RWPE2 (cell line): Measurements from ENCODE around the gene DIAPH2.

Source experiments
- ATAC-seq: fragments of 200-7000 bp; cut with Tn5 transposase; 3 replicates; pipeline ENCODE4 v1.9.1; 2021; ENCODE audit warnings: low read depth
- DNase-seq: peaks from one replicate; pipeline ENCODE4 v3.0.0-alpha.2; 2020; ENCODE audit warnings: low spot score
- H3K27ac ChIP-seq: fragments of 450-650 bp; 2 replicates; pipeline ENCODE4 v1.5.1; 2017; ENCODE audit warnings: mild to moderate bottlenecking; ENCODE audit not compliant: poor library complexity, severe bottlenecking
- H3K27me3 ChIP-seq: fragments of 250-450 bp; sonication (Bioruptor Pico); 2 replicates; pipeline ENCODE4 v1.5.1; 2021; ENCODE audit warnings: mild to moderate bottlenecking, moderate library complexity; ENCODE audit not compliant: insufficient read depth, poor library complexity, severe bottlenecking
- H3K36me3 ChIP-seq: fragments of 250-450 bp; sonication (Bioruptor Pico); 2 replicates; pipeline ENCODE4 v1.5.1; 2020; ENCODE audit warnings: low read depth, mild to moderate bottlenecking, moderate library complexity
- H3K4me1 ChIP-seq: fragments of 250-450 bp; sonication (Bioruptor Pico); 2 replicates; pipeline ENCODE4 v1.5.1; 2021; ENCODE audit warnings: mild to moderate bottlenecking, moderate library complexity; ENCODE audit not compliant: insufficient read depth, poor library complexity, severe bottlenecking
- H3K4me3 ChIP-seq: fragments of 250-450 bp; sonication (Bioruptor Pico); 2 replicates; pipeline ENCODE4 v1.5.1; 2021; ENCODE audit warnings: mild to moderate bottlenecking, moderate library complexity; ENCODE audit not compliant: severe bottlenecking
- H3K9me3 ChIP-seq: fragments of 250-450 bp; sonication (Bioruptor Pico); 2 replicates; pipeline ENCODE4 v1.5.1; 2021; ENCODE audit warnings: mild to moderate bottlenecking, moderate library complexity; ENCODE audit not compliant: severe bottlenecking
- TF ChIP-seq, protein P1 (sequence below): fragments of 450-650 bp; IDR thresholded peaks from one replicate; pipeline ENCODE4 v1.5.1; 2017; ENCODE audit warnings: mild to moderate bottlenecking, moderate library complexity; ENCODE audit not compliant: poor library complexity, severe bottlenecking

The DIAPH2 gene

DNA sequence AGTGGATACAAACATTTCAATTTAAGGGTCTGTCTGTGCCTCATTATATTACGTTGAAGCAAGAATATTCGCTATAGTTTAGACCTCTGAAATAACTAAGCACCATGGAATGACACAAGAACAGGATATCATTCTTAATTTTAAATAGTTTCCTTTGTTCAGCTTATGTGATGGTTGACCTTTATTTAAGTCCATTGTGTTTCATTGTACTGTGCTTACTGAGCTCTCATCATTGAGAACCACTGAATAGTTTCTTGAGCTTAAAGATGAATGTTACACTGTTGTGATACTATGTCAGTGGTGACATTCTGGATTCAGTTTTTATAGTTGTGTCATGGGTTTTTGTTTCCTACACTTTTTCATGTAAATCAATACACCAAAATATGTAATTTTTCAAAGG, 438.4 kb downstream of the DIAPH2 start:
- no peaks in the 10 kb centered on the region for H3K27me3 ChIP-seq
- H3K27ac ChIP-seq, result no peak overlapping the region
- DNase-seq (no peak), ATAC-seq (no peak)
- H3K9me3 ChIP-seq, result no peaks in the 10 kb centered on the region
- H3K4me1 ChIP-seq, result no peaks in the 10 kb centered on the region
- H3K4me3 ChIP-seq, result no peak overlapping the region
- no peaks in the 10 kb centered on the region for H3K36me3 ChIP-seq
- TF ChIP-seq, protein P1, sequence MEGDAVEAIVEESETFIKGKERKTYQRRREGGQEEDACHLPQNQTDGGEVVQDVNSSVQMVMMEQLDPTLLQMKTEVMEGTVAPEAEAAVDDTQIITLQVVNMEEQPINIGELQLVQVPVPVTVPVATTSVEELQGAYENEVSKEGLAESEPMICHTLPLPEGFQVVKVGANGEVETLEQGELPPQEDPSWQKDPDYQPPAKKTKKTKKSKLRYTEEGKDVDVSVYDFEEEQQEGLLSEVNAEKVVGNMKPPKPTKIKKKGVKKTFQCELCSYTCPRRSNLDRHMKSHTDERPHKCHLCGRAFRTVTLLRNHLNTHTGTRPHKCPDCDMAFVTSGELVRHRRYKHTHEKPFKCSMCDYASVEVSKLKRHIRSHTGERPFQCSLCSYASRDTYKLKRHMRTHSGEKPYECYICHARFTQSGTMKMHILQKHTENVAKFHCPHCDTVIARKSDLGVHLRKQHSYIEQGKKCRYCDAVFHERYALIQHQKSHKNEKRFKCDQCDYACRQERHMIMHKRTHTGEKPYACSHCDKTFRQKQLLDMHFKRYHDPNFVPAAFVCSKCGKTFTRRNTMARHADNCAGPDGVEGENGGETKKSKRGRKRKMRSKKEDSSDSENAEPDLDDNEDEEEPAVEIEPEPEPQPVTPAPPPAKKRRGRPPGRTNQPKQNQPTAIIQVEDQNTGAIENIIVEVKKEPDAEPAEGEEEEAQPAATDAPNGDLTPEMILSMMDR, result no peak

- H3K4me1 ChIP-seq, result no peaks in the 10 kb centered on the region
- no peaks in the 10 kb centered on the region for H3K9me3 ChIP-seq
- no peak overlapping the region for H3K27ac ChIP-seq
- no peaks in the 10 kb centered on the region for H3K36me3 ChIP-seq
- H3K27me3 ChIP-seq, result no peaks in the 10 kb centered on the region
- no peak overlapping the region for H3K4me3 ChIP-seq
- DNase-seq (no peak), ATAC-seq (no peak)
- TF ChIP-seq, protein P1, result no peak
Measured at GRCh38 chrX:97126020-97126419, 441.4 kb downstream of the DIAPH2 start.

- no peak overlapping the region for H3K4me3 ChIP-seq
- H3K4me1 ChIP-seq, result no peaks in the 10 kb centered on the region
- H3K27ac ChIP-seq, result no peak overlapping the region
- DNase-seq, result no peak
- TF ChIP-seq, protein P1, result no peak
- ATAC-seq, result no peak
- no peaks in the 10 kb centered on the region for H3K9me3 ChIP-seq
- no peaks in the 10 kb centered on the region for H3K27me3 ChIP-seq
- no peaks in the 10 kb centered on the region for H3K36me3 ChIP-seq
Measured at GRCh38 chrX:97132664-97133415, 448.2 kb downstream of the DIAPH2 start.

GRCh38 chrX:97145934-97146333, 461.3 kb downstream of the DIAPH2 start:
- no peak for ATAC-seq
- H3K27ac ChIP-seq, result no peak overlapping the region
- no peaks in the 10 kb centered on the region for H3K9me3 ChIP-seq
- no peaks in the 10 kb centered on the region for H3K36me3 ChIP-seq
- H3K4me3 ChIP-seq, result no peak overlapping the region
- H3K4me1 ChIP-seq, result no peaks in the 10 kb centered on the region
- no peaks in the 10 kb centered on the region for H3K27me3 ChIP-seq
- DNase-seq, result no peak
- TF ChIP-seq, protein P1, result no peak

DNA sequence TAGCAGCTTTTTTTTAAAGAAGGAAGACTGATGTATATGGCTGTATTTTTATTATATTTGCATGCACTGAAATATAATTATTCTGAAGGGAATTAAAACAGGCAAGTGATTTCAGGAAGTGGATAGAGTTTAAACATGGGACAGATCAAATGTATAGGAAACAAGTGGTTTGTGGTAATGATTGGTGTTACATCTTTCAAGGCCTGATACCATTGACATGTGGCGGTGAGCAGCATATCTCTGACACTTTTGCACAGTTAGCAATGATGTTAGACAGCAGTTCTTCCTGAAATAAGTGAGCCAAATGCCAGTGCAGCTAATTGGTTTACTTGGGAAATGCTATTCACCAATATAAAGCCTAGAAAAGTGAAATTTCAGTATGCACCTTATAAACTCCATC, 471.2 kb downstream of the DIAPH2 start:
- H3K9me3 ChIP-seq, result no peaks in the 10 kb centered on the region
- TF ChIP-seq, protein P1, result no peak
- H3K4me1 ChIP-seq, result no peaks in the 10 kb centered on the region
- ATAC-seq (no peak), DNase-seq (no peak)
- no peaks in the 10 kb centered on the region for H3K36me3 ChIP-seq
- no peak overlapping the region for H3K4me3 ChIP-seq
- no peak overlapping the region for H3K27ac ChIP-seq
- H3K27me3 ChIP-seq, result no peaks in the 10 kb centered on the region
